NCI-H345 (cell line): ENCODE results near the gene DPYD.

Experiments
- DNase-seq: peaks from one replicate; lab custom pipeline; 2025; lab: John Stamatoyannopoulos, UW

Gene DPYD

GRCh38 chr1:97034651-97035050 is 886.2 kb downstream of the DPYD start:
- no peak for DNase-seq

GRCh38 chr1:97033949-97034348 is 886.9 kb downstream of the DPYD start:
- no peak for DNase-seq
